ENCODE data around the gene ILDR1. TPM values are rescaled to one million over a fixed set of nuclear protein-coding genes. Genes with fewer than 3 reads are reported as not detected.

Gene ILDR1
- total and polyA plus RNA-seq, 2 donors = 0.76 to 2.1 TPM

DNA sequence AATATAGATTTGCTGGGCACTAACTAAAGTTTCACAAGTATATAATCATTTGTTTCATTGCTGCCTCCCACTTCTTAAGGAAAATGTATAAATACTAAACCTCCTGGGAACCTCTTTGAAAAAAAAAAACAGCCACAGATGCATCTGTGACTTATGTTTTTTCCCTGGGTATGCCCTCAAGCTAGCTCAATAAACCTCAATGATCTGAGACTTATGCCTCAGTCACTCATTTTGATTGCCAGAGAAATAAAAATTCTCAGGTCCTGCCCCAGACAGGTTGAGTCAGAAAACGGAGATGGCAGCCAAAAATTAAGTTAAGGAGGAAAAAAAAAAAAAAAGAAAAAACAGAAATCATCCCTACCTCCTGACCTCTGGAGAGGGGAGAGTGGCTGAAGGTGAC is 22.1 kb downstream of the ILDR1 start:
- Histone ChIP-seq H3K27me3 (ENCODE audit: control insufficient read depth in 2 of 2, insufficient read depth in 1 of 2, low read length in 1 of 2) (no peaks in the 10 kb centered on the region), H3K27ac (ENCODE audit: low read depth in 1 of 2, low read length in 1 of 2) (no peak overlapping the region), H3K4me3 (ENCODE audit: low read length in 2 of 2) (no peak overlapping the region), H3K4me1 (ENCODE audit: control insufficient read depth in 2 of 2, insufficient read depth in 2 of 2, low read length in 2 of 2) (peaks cover 0 to 11% of the 10 kb centered on the region in 2 donors), H3K9me3 (ENCODE audit: control insufficient read depth in 2 of 2, insufficient read depth in 1 of 2, low read length in 1 of 2) (no peaks in the 10 kb centered on the region), H3K36me3 (ENCODE audit: control insufficient read depth in 2 of 2, insufficient read depth in 2 of 2, low read length in 1 of 2) (no peaks in the 10 kb centered on the region)
- no peak for DNase-seq (ENCODE audit: low read depth in 6 of 9, low spot score in 9 of 9)
- WGBS = 93% methylated on average over 1 of the region's 1 CpG

DNA sequence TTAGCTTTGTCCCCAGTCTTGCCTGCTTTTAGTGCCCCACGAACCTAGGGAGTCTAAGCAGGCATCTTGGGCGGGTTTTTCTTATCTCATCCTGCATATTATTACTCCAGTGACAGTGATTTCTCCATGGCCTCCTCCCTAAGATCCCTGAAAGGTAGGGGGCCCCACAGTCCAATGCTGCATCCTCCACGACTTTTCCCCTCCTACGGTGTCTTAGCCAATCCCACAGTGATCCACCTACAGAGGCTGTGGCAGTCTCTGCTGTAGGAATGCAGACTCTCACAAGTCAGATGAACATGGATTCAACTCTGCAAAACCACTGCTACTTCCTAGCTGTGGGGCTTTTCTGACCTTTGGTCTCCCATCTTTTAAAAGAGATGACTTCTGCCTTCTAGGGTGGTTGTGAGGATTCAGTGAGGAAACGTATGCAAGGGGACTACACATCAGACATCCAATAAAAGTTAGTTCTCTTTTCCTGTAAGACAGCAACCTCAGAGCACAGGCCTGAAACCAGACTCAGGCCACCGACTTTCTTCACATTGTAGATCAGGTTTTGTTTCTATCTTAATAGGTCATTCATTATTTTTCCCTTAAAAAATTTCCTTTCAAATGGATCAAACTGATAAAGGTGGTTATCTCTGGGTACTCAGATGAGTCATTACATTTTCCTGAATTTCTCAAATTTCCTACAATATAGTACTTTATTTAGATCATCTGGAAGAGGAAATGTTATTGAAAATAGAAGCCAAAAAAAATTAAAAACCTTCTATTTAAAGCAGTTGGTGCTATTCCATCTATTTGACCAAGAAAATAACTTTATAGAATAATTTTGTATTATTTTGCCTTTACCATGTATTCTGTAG is 23.2 kb downstream of the ILDR1 start:
- Histone ChIP-seq H3K4me3 (ENCODE audit: low read length in 2 of 2) (no peak overlapping the region), H3K27me3 (ENCODE audit: control insufficient read depth in 2 of 2, insufficient read depth in 1 of 2, low read length in 1 of 2) (no peaks in the 10 kb centered on the region), H3K4me1 (ENCODE audit: control insufficient read depth in 2 of 2, insufficient read depth in 2 of 2, low read length in 2 of 2) (peaks cover 0 to 11% of the 10 kb centered on the region in 2 donors), H3K27ac (ENCODE audit: low read depth in 1 of 2, low read length in 1 of 2) (no peak overlapping the region), H3K36me3 (ENCODE audit: control insufficient read depth in 2 of 2, insufficient read depth in 2 of 2, low read length in 1 of 2) (no peaks in the 10 kb centered on the region), H3K9me3 (ENCODE audit: control insufficient read depth in 2 of 2, insufficient read depth in 1 of 2, low read length in 1 of 2) (no peaks in the 10 kb centered on the region)
- 71% methylated on average over 6 of the region's 6 CpGs for WGBS
- no peak for DNase-seq (ENCODE audit: low read depth in 6 of 9, low spot score in 9 of 9)

DNA sequence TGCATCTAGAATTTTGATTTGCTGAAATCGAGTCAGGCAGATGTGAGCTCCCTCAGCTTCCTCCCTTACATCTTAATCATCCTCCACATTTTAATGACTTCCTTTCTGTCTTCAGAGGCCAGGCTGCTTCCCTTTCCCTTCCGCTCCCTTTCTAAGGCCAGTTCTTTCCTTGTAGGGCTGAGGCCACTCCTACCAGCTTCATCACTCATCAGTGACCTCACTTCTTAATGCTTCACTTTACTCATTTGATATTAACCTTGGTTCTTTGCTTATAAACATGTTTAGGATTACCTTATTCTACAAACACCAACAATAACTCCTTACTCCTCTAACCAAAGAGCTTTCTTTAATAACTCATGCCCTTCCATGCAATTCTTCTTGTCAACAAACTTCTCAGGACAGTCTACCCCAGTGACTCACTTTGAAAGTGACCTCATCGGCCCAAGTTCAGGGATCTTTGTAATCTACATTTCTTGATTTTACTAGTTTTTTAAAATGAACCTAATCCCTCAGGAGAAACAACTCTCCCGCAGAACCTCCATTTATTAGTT is 23.9 kb downstream of the ILDR1 start:
- no peaks in the 10 kb centered on the region for H3K9me3 ChIP-seq (ENCODE audit: control insufficient read depth in 2 of 2, insufficient read depth in 1 of 2, low read length in 1 of 2)
- peaks cover 0 to 11% of the 10 kb centered on the region in 2 donors for H3K4me1 ChIP-seq (ENCODE audit: control insufficient read depth in 2 of 2, insufficient read depth in 2 of 2, low read length in 2 of 2)
- H3K27me3 ChIP-seq (ENCODE audit: control insufficient read depth in 2 of 2, insufficient read depth in 1 of 2, low read length in 1 of 2) = no peaks in the 10 kb centered on the region
- WGBS = 61% methylated on average over 4 of the region's 4 CpGs
- H3K27ac ChIP-seq (ENCODE audit: low read depth in 1 of 2, low read length in 1 of 2) = no peak overlapping the region
- H3K4me3 ChIP-seq (ENCODE audit: low read length in 2 of 2) = no peak overlapping the region
- DNase-seq (ENCODE audit: low read depth in 6 of 9, low spot score in 9 of 9) = no peak
- H3K36me3 ChIP-seq (ENCODE audit: control insufficient read depth in 2 of 2, insufficient read depth in 2 of 2, low read length in 1 of 2) = no peaks in the 10 kb centered on the region

GRCh38 chr3:121997372-121997771 is 24.7 kb downstream of the ILDR1 start:
- H3K36me3 ChIP-seq (ENCODE audit: control insufficient read depth in 2 of 2, insufficient read depth in 2 of 2, low read length in 1 of 2) = no peaks in the 10 kb centered on the region
- 88% methylated on average over 2 of the region's 2 CpGs for WGBS
- no peak overlapping the region for H3K4me3 ChIP-seq (ENCODE audit: low read length in 2 of 2)
- H3K4me1 ChIP-seq (ENCODE audit: control insufficient read depth in 2 of 2, insufficient read depth in 2 of 2, low read length in 2 of 2) = peaks cover 0 to 11% of the 10 kb centered on the region in 2 donors
- no peaks in the 10 kb centered on the region for H3K9me3 ChIP-seq (ENCODE audit: control insufficient read depth in 2 of 2, insufficient read depth in 1 of 2, low read length in 1 of 2)
- DNase-seq (ENCODE audit: low read depth in 6 of 9, low spot score in 9 of 9) = no peak
- H3K27ac ChIP-seq (ENCODE audit: low read depth in 1 of 2, low read length in 1 of 2) = no peak overlapping the region
- H3K27me3 ChIP-seq (ENCODE audit: control insufficient read depth in 2 of 2, insufficient read depth in 1 of 2, low read length in 1 of 2) = no peaks in the 10 kb centered on the region

- 48% methylated on average over 2 of the region's 2 CpGs for WGBS
- peaks cover 0 to 11% of the 10 kb centered on the region in 2 donors for H3K4me1 ChIP-seq (ENCODE audit: control insufficient read depth in 2 of 2, insufficient read depth in 2 of 2, low read length in 2 of 2)
- DNase-seq (ENCODE audit: low read depth in 6 of 9, low spot score in 9 of 9) = no peak
- no peaks in the 10 kb centered on the region for H3K36me3 ChIP-seq (ENCODE audit: control insufficient read depth in 2 of 2, insufficient read depth in 2 of 2, low read length in 1 of 2)
- no peak overlapping the region for H3K4me3 ChIP-seq (ENCODE audit: low read length in 2 of 2)
- H3K27ac ChIP-seq (ENCODE audit: low read depth in 1 of 2, low read length in 1 of 2) = no peak overlapping the region
- H3K9me3 ChIP-seq (ENCODE audit: control insufficient read depth in 2 of 2, insufficient read depth in 1 of 2, low read length in 1 of 2) = no peaks in the 10 kb centered on the region
- H3K27me3 ChIP-seq (ENCODE audit: control insufficient read depth in 2 of 2, insufficient read depth in 1 of 2, low read length in 1 of 2) = no peaks in the 10 kb centered on the region
Observed at GRCh38 chr3:121996441-121996840, 25.6 kb downstream of the ILDR1 start.

DNA sequence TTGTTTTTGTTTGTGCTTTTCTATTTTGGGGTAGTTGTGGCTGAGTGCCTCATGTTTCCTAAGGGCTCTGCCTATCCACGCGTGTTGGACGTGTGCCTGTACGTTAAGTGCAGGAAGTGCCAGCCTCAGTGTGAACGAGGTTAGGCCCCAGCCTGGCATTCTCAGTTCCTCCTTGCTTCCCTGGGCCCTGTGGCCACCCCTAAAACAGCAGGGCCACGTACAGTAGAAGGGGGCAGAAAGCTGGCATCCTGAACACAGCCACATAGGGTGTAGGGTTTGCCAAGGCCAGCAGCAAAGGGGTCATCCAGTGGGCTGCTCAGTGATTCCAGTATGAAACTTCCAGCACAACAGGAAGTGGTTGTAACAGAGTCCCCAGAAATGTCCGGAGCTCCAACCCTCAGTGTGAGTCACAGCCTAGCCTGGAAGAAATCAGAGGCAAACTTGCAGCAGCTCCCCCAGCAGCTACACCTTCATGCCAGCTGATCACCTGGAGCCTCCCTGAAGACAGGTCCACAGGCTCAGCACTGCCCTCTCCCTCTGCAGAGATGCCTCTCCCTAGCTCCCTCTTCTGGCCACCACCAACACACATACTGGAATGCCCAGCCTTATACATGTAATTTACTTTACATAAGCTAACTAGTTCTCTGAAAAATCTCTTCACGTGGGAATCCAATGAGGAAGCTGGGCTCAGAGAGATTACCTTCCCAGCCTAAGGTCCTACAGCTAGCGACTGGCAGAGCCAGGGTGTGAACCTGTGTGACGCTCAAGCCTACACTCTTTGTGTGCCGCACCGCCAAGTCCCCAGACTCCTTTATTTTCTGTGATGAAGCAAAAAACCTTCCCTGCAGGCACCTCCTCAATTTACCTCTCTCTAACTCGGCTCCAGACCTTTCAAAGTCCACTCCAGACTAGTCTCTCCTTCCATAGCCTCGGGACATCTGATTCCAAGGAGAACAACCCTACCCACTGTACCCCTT is 26.6 kb downstream of the ILDR1 start:
- no peaks in the 10 kb centered on the region for H3K9me3 ChIP-seq (ENCODE audit: control insufficient read depth in 2 of 2, insufficient read depth in 1 of 2, low read length in 1 of 2)
- DNase-seq (ENCODE audit: low read depth in 6 of 9, low spot score in 9 of 9) = peak in 8 of 9 donors; percentile 12 to 50 (median 24)
- H3K36me3 ChIP-seq (ENCODE audit: control insufficient read depth in 2 of 2, insufficient read depth in 2 of 2, low read length in 1 of 2) = no peaks in the 10 kb centered on the region
- H3K4me3 ChIP-seq (ENCODE audit: low read length in 2 of 2) = no peak overlapping the region
- H3K27ac ChIP-seq (ENCODE audit: low read depth in 1 of 2, low read length in 1 of 2) = no peak overlapping the region
- WGBS = 65% methylated on average over 14 of the region's 14 CpGs
- peaks cover 0 to 11% of the 10 kb centered on the region in 2 donors for H3K4me1 ChIP-seq (ENCODE audit: control insufficient read depth in 2 of 2, insufficient read depth in 2 of 2, low read length in 2 of 2)
- no peaks in the 10 kb centered on the region for H3K27me3 ChIP-seq (ENCODE audit: control insufficient read depth in 2 of 2, insufficient read depth in 1 of 2, low read length in 1 of 2)

- no peak overlapping the region for H3K4me3 ChIP-seq (ENCODE audit: low read length in 2 of 2)
- peaks cover 0 to 11% of the 10 kb centered on the region in 2 donors for H3K4me1 ChIP-seq (ENCODE audit: control insufficient read depth in 2 of 2, insufficient read depth in 2 of 2, low read length in 2 of 2)
- DNase-seq (ENCODE audit: low read depth in 6 of 9, low spot score in 9 of 9) = no peak
- 97% methylated on average over 3 of the region's 3 CpGs for WGBS
- H3K27me3 ChIP-seq (ENCODE audit: control insufficient read depth in 2 of 2, insufficient read depth in 1 of 2, low read length in 1 of 2) = no peaks in the 10 kb centered on the region
- H3K36me3 ChIP-seq (ENCODE audit: control insufficient read depth in 2 of 2, insufficient read depth in 2 of 2, low read length in 1 of 2) = no peaks in the 10 kb centered on the region
- no peaks in the 10 kb centered on the region for H3K9me3 ChIP-seq (ENCODE audit: control insufficient read depth in 2 of 2, insufficient read depth in 1 of 2, low read length in 1 of 2)
- H3K27ac ChIP-seq (ENCODE audit: low read depth in 1 of 2, low read length in 1 of 2) = no peak overlapping the region
Observed at GRCh38 chr3:121994551-121994950, 27.5 kb downstream of the ILDR1 start.

GRCh38 chr3:121992601-121993560 is 29.2 kb downstream of the ILDR1 start:
- DNase-seq (ENCODE audit: low read depth in 6 of 9, low spot score in 9 of 9) = no peak
- 98% methylated on average over 31 of the region's 31 CpGs for WGBS
- H3K27ac ChIP-seq (ENCODE audit: low read depth in 1 of 2, low read length in 1 of 2) = no peak overlapping the region

More at GRCh38 chr3:121992601-121993560, 29.2 kb downstream of the ILDR1 start:
- H3K27me3 ChIP-seq (ENCODE audit: control insufficient read depth in 2 of 2, insufficient read depth in 1 of 2, low read length in 1 of 2) = no peaks in the 10 kb centered on the region
- no peaks in the 10 kb centered on the region for H3K9me3 ChIP-seq (ENCODE audit: control insufficient read depth in 2 of 2, insufficient read depth in 1 of 2, low read length in 1 of 2)
- H3K4me3 ChIP-seq (ENCODE audit: low read length in 2 of 2) = no peak overlapping the region
- no peaks in the 10 kb centered on the region for H3K36me3 ChIP-seq (ENCODE audit: control insufficient read depth in 2 of 2, insufficient read depth in 2 of 2, low read length in 1 of 2)
- H3K4me1 ChIP-seq (ENCODE audit: control insufficient read depth in 2 of 2, insufficient read depth in 2 of 2, low read length in 2 of 2) = peaks cover 0 to 11% of the 10 kb centered on the region in 2 donors

All from thymus (tissue), 11 donors.